GM03348 (cell line): ENCODE results near the gene FAM20C.
"Not testable (repeated sequence)": the region's sequence is repeated elsewhere in the genome, so short reads cannot be mapped to it uniquely, and the experiment has no call there.

Experiments used
- DNase-seq: peaks from one replicate; pipeline ENCODE4 v3.0.0; 2012; ENCODE audit warnings: low spot score

FAM20C gene

DNA sequence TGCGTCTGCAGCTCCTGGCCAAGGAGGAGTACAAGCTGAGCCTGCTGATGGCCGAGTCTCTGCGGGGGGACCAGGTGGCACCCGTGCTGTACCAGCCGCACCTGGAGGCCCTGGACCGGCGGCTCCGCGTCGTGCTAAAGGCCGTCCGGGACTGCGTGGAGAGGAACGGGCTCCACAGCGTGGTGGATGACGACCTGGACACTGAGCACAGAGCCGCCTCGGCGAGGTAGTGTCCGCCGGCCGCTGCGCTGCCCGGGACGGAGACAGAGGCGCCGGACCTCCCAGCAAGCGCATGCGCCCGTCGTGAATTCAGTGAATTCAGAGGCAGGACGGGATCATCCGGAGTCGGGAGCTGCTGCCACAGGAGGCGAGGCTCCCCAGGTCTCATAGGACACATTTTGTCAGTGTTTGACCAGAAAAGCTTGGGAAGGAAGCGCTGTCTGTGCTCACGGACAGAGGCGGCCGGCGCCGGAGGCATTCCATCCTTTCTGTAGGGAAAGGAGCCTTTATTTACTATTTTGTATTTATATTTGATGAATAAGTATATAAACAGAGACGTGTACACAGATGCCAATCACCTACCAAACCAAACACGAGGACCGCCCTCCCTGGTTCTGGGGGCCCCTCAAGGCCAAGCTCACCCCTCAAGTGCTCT is 67.5 kb downstream of the FAM20C start:
- DNase-seq = no peak

DNA sequence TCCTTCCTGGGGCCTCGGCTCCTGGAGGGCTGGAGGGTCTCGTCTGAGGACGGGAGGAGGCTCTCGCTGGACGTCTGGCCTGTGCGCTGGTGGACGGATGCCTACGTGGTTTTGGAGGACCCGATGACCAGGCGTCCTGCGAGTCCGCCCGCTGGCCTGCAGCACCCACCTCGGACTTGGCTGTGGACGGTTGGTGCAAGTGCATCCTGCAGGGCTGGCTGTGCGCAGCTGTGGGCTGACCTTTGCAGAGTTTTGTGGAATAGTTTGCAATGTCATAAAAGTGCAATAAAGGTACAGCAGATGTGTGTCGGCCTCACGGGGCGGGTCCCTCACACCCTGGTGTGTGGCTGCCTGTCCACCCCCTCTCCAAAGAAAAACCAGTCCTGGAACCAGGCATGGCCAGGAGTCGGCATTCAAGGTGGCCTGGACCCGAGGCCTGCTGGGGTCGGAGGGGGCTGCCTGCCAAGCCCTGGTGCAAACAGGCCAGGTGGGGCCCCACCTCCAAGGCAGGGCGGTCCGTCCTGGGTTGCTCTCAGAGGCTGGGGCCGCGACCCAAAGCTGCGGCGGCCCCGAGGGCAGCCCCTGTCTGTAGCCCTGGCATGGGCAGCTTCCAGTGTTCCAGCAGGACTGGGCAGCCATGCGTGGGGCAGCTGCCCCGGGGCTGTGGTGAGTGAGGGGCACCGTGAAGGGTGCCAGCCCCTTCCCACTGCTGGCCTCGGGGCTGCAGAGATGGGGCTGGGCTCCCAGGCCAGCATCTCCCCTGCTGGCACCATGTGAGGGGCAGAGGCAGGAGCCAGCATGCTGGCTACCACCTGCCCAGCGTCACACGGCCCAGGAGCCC is 68.3 kb downstream of the FAM20C start:
- no peak for DNase-seq

DNA sequence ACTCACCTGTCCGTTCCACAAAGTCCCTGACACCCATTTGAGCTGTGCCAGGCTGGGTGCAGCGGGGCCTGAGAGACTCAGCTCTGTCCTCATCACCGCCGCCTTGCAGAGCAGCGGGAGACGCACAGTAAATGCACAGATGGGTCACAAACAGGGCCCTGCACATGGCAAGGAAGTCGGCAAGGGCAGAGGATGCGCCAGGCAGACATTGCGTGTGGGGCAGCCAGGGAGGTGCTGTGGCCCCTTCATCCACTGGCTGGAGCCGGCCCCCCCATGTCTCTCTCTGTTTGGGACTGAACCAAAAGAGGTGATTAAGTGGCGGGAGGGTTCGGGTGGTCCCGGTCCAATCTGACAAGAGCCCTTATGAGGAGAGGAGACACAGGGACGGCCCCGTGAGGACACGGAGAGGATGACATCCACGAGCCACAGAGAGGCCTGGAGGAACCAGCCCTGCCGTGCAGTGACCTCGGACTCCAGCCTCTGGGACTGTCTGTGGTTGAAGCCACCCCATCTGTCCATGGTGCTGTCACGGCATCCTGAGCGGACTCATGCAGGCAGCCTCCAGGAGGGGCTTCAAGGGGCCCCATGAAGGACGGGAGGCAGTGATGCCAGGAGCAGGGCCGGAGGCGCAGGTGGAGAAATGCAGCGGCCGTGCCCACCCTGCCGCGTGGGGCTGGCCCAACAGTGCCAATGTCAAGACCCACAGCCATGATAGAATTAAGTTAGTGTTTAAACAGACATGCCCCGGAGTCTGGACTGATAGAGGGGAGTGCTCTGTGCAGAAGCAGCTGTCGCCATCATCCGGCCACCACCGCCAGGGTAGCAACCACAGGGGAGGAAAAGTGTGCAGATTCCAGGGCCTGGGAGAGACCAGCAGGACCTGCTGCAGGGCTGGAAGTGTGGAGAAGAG is 69.2 kb downstream of the FAM20C start:
- no peak for DNase-seq

DNA sequence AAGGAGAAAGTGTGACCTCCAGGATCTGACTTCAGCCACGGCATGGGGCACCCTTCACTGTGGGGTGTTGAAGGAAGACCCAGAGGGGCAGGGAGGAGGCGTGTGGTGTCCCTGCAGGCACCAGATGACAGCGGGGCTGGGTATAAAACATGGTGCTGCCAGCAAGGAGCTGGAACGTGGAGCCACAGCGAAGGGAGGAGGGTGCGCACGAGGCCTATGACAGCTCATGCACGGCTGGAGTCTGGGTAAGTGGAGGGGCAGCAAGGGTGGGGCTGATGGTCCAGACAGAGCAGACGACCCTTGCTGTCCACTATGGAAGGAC is 69.8 kb downstream of the FAM20C start:
- no peak for DNase-seq

DNA sequence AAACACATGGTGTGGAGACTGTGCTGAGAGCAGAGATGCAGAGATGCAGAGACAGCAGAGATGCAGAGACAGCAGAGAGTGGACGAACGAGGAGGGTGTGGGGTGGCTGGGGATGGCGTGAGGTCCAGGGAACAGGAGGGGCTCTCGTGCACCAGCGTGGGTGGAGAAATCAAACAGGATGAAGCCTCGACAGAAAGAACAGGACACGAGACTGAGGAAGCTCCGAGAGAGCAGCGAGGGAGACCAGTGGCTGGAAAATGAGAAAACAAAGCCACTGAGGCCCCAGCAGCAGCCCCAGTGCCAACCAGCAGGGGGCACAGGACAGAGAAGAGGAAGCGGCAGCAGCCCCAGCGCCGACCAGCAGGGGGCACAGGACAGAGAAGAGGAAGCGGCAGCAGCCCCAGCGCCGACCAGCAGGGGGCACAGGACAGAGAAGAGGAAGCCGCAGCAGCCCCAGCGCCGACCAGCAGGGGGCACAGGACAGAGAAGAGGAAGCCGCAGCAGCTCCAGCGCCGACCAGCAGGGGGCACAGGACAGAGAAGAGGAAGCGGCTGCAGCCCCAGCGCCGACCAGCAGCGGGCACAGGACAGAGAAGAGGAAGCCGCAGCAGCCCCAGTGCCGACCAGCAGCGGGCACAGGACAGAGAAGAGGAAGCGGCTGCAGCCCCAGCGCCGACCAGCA is 70.4 kb downstream of the FAM20C start:
- not testable (repeated sequence) for DNase-seq

DNA sequence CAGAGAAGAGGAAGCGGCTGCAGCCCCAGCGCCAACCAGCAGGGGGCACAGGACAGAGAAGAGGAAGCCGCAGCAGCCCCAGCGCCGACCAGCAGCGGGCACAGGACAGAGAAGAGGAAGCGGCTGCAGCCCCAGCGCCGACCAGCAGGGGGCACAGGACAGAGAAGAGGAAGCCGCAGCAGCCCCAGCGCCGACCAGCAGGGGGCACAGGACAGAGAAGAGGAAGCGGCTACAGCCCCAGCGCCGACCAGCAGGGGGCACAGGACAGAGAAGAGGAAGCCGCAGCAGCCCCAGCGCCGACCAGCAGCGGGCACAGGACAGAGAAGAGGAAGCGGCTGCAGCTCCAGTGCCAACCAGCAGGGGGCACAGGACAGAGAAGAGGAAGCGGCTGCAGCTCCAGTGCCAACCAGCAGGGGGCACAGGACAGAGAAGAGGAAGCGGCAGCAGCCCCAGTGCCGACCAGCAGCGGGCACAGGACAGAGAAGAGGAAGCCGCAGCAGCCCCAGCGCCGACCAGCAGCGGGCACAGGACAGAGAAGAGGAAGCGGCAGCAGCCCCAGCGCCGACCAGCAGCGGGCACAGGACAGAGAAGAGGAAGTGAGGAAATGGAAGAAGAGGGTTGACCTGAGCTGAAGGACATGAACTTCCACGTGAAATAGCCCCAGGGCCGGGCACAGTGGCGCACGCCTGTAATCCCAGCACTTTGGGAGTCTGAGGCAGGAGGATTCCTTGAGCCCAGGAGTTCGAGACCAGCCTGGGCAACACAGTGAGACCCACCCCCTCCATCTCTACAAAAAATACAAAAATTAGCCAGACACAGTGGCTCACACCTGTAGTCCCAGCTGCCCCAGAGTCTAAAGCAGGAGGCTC is 71.3 kb downstream of the FAM20C start:
- DNase-seq = not testable (repeated sequence)

DNA sequence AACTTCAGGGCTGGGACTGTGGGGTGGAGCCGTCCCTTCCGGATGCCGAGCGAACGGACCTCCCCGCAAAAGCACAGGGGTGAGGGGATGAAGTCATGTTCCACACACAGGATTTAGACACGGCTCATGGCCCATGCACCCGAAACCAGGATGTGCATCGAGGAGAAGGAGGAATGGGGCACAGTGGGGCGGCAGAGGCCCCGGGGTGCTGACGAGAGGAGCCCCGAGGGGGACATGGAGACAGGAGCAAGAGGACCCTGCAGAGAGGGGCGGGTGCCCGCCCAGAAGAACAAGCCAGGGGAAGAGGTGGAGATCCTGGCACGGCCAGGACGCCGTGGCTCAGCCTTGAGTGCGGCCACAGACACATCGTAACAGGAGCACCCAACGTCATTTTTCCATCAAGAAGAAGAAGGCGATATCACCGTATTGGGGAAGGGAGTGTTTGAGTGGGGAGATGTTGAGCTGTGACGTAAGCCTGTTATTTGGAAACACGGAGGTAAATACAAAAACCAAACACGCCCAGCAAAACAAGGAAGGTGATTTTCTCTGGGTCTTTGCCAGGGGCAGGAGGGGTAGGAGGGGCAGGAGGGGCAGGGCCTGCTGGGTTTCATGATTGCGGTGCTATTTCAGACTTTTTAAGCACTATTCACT is 72.3 kb downstream of the FAM20C start:
- no peak for DNase-seq

DNA sequence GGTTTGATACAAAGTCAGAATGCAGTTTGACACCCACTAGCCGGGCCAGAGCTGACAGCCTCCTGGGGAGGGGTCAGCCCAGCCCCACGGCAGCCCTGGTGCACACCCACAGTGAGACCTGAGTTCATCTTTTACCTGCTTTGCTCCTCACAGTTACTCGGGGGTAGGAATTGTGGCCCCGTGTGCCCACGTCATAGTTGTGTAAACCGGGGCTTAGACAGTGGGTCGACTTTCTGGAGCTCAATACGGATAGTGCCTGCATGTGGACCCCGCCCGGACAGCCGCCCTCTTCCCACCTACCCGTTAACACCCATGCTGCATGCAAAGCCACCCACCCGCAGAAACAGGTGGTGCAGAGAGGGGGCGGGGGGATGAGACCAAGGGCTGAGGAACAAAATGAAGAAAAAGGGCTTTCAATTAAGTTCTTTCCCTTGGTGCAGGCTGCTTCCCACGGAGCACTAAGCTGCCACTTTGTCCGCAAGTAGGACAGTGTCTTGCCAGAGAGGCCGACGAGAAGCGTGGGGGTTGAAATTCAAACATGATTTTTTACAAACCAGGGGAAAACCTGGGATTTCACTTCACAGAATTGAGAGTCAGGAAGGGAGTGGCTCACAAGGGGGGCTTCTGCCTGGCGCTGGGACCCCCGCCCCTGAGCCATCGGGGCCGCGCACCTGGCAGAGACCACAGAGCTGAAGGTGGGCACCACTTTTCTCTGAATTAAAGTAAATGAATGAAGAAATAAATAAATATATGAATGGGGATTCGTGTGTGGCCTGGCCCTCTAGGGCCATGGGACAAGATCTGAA is 73.0 kb downstream of the FAM20C start:
- DNase-seq = no peak

DNA sequence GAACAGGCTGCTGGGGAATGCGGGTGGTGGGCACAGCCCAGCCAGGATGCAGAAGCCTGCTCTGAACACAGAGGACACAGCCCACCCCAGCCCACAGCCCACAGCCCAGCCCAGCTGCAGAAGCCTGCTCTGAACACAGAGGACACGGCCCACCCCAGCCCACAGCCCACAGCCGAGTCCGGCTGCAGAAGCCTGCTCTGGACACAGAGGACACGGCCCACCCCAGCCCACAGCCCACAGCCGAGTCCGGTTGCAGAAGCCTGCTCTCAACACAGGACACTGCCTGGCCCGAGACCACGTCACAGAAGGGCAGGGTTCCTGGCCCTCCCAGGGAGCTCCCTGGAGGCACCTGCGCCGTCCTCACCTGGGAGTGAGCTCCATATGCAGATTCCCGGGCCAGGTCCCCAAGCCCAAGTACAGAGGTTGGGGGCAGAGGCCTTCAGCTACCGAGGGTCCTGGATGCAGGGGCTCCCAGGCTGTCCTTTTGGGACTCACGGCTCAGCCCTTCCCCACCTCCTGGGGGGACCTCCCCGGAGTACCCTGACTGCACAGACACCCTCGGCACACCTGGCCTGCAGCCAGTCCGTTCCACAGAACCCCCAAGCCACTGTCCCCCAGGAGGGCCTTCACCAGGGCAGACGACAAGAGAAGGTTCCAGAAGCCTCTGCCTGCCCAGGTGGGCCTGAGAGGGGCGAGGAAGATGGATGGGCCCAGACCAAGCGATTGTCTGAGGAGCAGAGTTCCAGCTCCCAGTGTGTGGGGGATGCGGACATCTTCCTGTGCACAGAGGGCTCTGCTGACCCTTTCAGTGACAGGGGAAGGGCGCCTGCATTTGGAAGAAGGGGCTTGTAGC is 73.9 kb downstream of the FAM20C start:
- DNase-seq = no peak

DNA sequence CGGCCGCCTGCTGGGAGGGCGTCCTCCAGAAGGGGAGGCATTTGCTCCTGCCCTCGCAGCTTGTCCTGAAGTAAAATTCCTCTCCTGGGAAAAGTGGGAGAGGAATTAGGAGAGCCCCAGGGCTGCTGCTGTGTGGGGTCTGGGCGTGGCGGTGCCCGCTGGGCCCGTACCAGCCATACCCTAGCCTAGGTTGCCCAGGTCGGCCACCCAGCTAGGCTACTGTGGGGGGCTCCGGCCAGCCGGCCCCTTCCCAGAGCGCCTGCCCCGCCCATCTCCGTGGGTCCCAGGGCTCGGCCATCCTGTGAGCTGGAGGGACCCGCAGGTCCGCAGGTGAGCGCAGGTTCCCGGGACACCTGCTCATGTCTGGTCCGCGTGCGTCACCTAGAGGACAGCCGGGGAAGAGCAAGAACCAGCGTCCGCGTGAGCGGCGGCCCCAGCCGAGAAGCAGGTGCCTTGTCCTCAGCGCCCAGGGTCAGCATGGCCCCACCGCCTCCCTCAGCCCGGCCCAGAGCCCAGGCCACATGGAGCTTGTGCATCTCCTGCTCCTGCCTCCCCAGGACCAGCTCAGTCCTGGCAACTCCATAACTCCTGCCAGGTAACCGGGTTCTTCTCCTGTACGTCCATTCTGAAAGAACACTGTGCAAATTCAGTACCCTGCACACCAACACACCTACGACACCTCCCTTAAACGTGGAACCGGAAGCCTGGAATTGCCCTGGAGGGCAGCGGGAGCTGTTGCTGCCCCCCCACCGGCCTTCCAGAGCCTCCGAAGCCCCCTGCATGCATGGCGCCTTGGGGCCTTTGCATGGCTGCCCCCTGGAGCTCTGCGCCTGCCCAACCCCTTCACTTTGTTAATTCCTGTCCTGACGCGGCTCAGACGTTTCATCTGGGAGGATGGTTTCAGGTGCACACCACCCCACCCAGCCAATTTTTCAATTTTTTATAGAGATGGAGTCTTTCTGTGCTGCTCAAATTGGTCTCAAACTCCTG is 74.8 kb downstream of the FAM20C start:
- DNase-seq = no peak

DNA sequence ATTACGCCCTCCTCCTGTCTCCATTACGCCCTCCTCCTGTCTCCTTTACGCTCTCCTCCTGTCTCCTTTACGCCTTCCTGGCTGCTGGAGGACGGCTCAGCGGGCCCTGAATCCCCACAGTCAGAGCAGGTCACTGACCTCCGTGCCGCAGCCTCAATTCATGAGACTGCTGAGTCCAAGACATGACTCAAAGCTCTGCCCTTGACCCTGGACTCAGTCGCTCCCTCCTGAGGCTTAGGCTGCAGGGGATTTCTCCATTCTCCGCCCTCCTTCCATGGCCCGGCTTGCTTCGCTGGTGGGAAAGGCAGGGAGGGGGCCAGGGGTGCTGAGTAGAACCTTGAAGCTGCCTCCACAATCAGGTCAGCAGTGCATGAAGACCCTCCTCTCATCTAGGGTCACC is 76.6 kb downstream of the FAM20C start:
- no peak for DNase-seq

DNA sequence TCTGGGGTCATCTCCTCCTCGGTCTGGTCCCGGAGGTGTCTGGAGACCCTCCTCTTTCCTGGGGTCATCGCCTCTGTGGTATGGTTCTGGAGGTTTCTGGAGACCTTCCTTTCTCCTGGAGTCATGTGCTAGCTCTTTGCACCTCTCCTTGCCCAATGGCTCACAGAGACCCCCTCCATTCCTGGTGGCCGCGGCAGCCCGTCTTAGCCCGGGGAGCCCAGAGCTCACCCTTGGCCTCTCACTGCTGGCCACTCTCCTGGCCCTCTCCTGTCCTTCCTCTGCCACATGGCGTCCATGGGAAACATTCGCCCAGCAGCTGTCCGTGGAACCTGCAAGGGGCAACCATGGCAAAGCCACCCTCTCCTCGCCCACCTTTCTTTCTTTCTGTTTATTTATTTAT is 77.3 kb downstream of the FAM20C start:
- no peak for DNase-seq

DNA sequence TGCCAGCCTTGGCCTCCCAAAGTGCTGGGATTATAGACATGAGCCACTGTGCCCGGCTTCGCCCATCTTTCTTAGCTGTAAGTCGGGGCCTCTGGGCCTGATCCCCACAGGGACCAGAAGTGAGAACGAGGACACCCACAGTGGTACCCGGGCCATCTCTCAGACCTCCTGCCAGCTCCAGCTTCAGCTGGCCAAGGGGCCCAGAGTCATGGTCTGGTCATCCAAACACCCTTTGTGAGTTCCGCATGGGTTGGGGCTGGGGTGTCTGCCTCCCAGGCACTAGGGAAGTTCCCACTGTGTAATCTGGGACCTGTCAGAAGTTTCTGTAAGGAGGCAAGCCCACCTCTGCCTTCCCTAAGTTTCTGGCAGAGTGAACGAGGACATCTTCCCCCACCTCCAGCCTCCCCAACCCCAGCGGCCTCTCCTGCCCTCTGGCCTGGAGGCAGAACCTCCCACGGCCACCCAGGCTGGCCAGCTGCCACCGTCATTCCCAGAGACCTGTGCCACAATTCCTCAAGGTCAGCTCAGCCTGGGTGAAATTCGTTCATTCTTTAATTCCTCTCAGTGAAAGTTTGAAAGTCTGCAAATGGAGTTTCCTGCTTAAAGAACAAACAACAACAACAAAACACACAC is 78.1 kb downstream of the FAM20C start:
- DNase-seq = no peak

DNA sequence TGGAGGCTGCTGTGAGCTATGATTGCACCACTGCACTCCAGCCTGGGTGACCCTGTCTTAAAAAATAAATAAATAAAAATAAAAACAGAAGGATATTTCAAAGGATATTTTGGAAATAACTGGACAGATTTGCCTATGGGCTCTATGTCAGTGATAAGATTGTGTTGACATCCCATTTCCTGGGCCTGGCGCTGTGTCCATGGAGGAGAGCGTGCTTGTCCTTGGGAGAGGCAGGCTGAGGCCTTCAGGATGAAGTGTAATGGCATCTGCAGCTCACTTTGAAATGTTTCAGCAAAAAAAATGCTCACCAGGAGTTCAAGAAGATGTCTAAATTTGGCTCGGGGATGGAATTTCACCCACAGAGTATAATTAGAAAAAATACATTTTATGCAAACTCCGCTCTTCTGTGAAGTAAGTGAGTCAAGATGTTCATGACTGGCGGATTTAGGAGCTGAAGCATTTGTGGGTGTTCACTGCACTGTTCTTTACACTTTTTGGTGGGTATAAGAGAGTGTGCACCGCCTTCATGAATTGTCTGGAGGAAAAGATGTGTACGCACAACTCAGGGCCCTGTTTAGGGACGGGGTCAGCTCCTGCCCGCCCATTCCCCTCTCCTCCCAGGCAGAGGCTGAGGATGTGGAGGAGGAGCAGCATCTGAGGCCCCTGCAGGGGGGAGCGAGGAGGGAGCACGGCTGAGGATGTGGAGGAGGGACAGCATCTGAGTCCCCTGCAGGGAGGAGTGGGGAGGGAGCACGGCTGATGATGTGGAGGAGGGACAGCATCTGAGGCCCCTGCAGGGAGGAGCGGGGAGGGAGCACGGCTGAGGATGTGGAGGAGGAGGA is 79.1 kb downstream of the FAM20C start:
- DNase-seq = no peak

DNA sequence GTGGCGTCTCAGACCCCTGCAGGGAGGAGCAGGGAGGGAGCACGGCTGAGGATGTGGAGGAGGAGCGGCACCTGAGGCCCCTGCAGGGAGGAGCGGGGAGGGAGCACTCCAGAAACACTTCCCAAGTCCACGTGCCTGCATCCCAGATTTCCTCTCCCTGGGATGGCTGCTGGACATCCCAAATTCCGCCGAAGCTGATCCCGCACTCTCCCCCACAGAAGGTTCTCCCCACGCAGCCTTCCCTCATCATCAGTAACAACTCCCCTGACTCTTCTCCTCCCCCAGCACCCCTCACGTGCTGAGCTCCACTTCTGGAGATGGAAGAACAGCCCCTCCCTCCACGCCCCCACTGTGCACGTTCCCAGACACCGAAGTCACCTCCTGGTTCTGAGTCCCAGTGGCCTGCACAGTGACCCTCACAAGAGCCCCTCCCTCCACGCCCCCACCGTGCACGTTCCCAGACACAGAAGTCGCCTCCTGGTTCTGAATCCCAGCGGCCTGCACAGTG is 79.8 kb downstream of the FAM20C start:
- DNase-seq = no peak

DNA sequence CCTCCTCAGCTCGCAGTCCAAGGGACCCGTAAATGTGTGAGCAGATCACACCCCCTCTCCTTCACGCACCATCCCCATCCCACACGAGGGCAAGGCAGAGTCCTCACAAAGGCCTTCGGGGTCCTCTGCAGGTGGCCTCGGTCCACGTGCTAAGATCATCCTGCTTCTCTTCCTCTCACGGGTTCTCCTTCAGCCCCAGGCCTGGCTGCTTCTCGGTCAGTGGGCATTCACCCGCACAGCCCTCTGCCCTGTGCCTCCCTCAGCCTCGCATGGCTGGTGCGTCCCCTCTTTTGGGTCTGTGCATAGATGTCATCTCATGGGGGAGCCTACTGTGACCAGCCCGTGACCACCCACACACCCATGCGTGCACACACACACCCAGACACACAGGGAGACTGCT is 80.3 kb downstream of the FAM20C start:
- no peak for DNase-seq
